Upper lobe of left lung (tissue), 4 donors: ENCODE data around the gene HSD3B2.

Experiments
- POLR2A ChIP-seq, 4 donors: fragments of 450-650 bp; IDR thresholded peaks; one replicate each; pipeline ENCODE4 v1.5.1; 2016 to 2017; ENCODE audit warnings: antibody characterized with exemption in 4 of 4, mild to moderate bottlenecking in 2 of 4
- POLR2AphosphoS5 ChIP-seq, 2 donors: sonication (generic); formaldehyde crosslinking; IDR thresholded peaks; one replicate each; pipeline ENCODE4 v1.5.1; 2017; ENCODE audit warnings: antibody characterized with exemption in 2 of 2
- TF ChIP-seq, protein P1 (sequence below), 6 experiments: fragments of 450-650 bp in 4 of 6; fragments of 200-600 bp in 2 of 6; sonication (generic) in 2 of 6; IDR thresholded peaks; one replicate each; pipeline ENCODE4 v1.5.1; 2016 to 2019; ENCODE audit warnings: antibody characterized with exemption in 6 of 6

- TF ChIP-seq, protein P1, sequence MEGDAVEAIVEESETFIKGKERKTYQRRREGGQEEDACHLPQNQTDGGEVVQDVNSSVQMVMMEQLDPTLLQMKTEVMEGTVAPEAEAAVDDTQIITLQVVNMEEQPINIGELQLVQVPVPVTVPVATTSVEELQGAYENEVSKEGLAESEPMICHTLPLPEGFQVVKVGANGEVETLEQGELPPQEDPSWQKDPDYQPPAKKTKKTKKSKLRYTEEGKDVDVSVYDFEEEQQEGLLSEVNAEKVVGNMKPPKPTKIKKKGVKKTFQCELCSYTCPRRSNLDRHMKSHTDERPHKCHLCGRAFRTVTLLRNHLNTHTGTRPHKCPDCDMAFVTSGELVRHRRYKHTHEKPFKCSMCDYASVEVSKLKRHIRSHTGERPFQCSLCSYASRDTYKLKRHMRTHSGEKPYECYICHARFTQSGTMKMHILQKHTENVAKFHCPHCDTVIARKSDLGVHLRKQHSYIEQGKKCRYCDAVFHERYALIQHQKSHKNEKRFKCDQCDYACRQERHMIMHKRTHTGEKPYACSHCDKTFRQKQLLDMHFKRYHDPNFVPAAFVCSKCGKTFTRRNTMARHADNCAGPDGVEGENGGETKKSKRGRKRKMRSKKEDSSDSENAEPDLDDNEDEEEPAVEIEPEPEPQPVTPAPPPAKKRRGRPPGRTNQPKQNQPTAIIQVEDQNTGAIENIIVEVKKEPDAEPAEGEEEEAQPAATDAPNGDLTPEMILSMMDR (IDR thresholded peaks at IDR 0.05) = no peak
- TF ChIP-seq POLR2A (IDR thresholded peaks at IDR 0.05) (no peak), POLR2AphosphoS5 (IDR thresholded peaks at IDR 0.05) (no peak)
Measured at GRCh38 chr1:119449971-119450370, 35.0 kb downstream of the HSD3B2 start.
